B cell (primary cell): ENCODE results near the gene OTOP3. TPM values are rescaled to one million over a fixed set of nuclear protein-coding genes. Genes with fewer than 3 reads are reported as not detected.

ENCODE experiments used
- ATAC-seq: fragments of 200-7000 bp; cut with Tn5 transposase; one replicate; pipeline ENCODE4 v1.10.0; 2021; ENCODE audit warnings: low read depth, mild to moderate bottlenecking, moderate number of reproducible peaks, moderate library complexity
- CTCF ChIA-PET: fragments of 350-600 bp; sonication (Branson Sonifier 250); formaldehyde crosslinking; loops from one replicate; lab custom pipeline; 2021; ENCODE audit warnings: antibody characterized with exemption, inconsistent platforms; lab: Charles Lee
- POLR2A ChIA-PET: fragments of 350-600 bp; sonication (Branson Sonifier 250); formaldehyde crosslinking; loops from one replicate; lab custom pipeline; 2021; ENCODE audit warnings: antibody characterized with exemption; lab: Charles Lee
- DNase-seq: peaks from one replicate; pipeline ENCODE4 v3.0.0; 2013
- H2AFZ ChIP-seq: 2 replicates; pipeline ENCODE4 v1.6.1; 2012; ENCODE audit warnings: mild to moderate bottlenecking, low read depth, low read length; ENCODE audit not compliant: insufficient read depth, poor library complexity, severe bottlenecking
- H3K27ac ChIP-seq, 2 donors: 1 replicate in 1 of 2; 2 replicates in 1 of 2; pipeline ENCODE4 v1.5.1; 2012 to 2013; ENCODE audit warnings: low read length in 2 of 2, mild to moderate bottlenecking in 2 of 2, moderate library complexity in 1 of 2
- H3K27me3 ChIP-seq, 4 experiments: fragments of 200-600 bp in 1 of 4; sonication (generic) in 1 of 4; replicated peaks in 1 of 4; 1 replicate in 2 of 4; 2 replicates in 2 of 4; pipeline versions ENCODE4 v1.6.1 to v1.7.0; 2013 to 2016; ENCODE audit warnings: low read length in 3 of 4, mild to moderate bottlenecking in 2 of 4, mixed read lengths in 1 of 4, moderate library complexity in 1 of 4; ENCODE audit not compliant: insufficient read depth in 4 of 4, control insufficient read depth in 3 of 4; ENCODE audit errors: control extremely low read depth in 1 of 4
- H3K36me3 ChIP-seq, 2 experiments: replicated peaks in 1 of 2; 1 replicate in 1 of 2; 2 replicates in 1 of 2; pipeline versions ENCODE4 v1.6.1 to v1.7.1; 2013; ENCODE audit warnings: low read length in 1 of 2; ENCODE audit not compliant: insufficient read depth in 2 of 2, control insufficient read depth in 1 of 2; ENCODE audit errors: control extremely low read depth in 1 of 2, extremely low read depth in 1 of 2
- H3K4me1 ChIP-seq, 2 donors: fragments of 200-600 bp in 1 of 2; sonication (generic) in 1 of 2; 1 replicate in 1 of 2; 2 replicates in 1 of 2; pipeline versions ENCODE4 v1.5.1 to v1.6.1; 2013 to 2017; ENCODE audit warnings: low read length in 2 of 2; ENCODE audit not compliant: control insufficient read depth in 2 of 2, insufficient read depth in 2 of 2
- H3K4me2 ChIP-seq: replicated peaks from 2 replicates; pipeline ENCODE3; 2012; ENCODE audit warnings: mild to moderate bottlenecking, low read depth, low read length; ENCODE audit not compliant: poor library complexity, severe bottlenecking
- H3K4me3 ChIP-seq, 5 experiments: fragments of 200-600 bp in 1 of 5; sonication (generic) in 1 of 5; 1 replicate in 3 of 5; 2 replicates in 2 of 5; pipeline versions ENCODE4 v1.5.1 to v1.7.0; 2011 to 2016; ENCODE audit warnings: low read length in 4 of 5, mild to moderate bottlenecking in 4 of 5, low read depth in 2 of 5, control low read depth in 1 of 5, moderate library complexity in 1 of 5; ENCODE audit not compliant: insufficient read depth in 1 of 5; ENCODE audit errors: control extremely low read depth in 1 of 5, extremely low read depth in 1 of 5
- H3K79me2 ChIP-seq: fragments of 200-600 bp; sonication (generic); one replicate; pipeline ENCODE4 v1.6.0; 2016; ENCODE audit warnings: low read length; ENCODE audit not compliant: control insufficient read depth, insufficient read depth
- H3K9ac ChIP-seq: fragments of 200-600 bp; sonication (generic); 2 replicates; pipeline ENCODE4 v1.6.1; 2017; ENCODE audit warnings: mild to moderate bottlenecking, low read length, moderate library complexity
- H3K9me3 ChIP-seq, 3 donors: one replicate each; pipeline versions ENCODE4 v1.6.1 to v1.7.1; 2013; ENCODE audit warnings: low read length in 2 of 3; ENCODE audit not compliant: control insufficient read depth in 2 of 3, insufficient read depth in 1 of 3; ENCODE audit errors: control extremely low read depth in 1 of 3
- H4K20me1 ChIP-seq: 2 replicates; pipeline ENCODE4 v1.6.0; 2012; ENCODE audit warnings: mild to moderate bottlenecking, low read length; ENCODE audit not compliant: insufficient read depth, control insufficient read depth, poor library complexity, severe bottlenecking
- H3K27ac Mint-ChIP-seq: one replicate; pipeline ENCODE4 v1.8.0; 2021; ENCODE audit warnings: mixed read lengths
- H3K27me3 Mint-ChIP-seq: one replicate; pipeline ENCODE4 v1.8.0; 2021; ENCODE audit warnings: mixed read lengths
- H3K4me1 Mint-ChIP-seq: one replicate; pipeline ENCODE4 v1.8.0; 2021; ENCODE audit warnings: mixed read lengths
- H3K4me3 Mint-ChIP-seq: one replicate; pipeline ENCODE4 v1.8.0; 2021; ENCODE audit warnings: mixed read lengths
- H3K9me3 Mint-ChIP-seq: one replicate; pipeline ENCODE4 v1.8.0; 2022; ENCODE audit warnings: mixed read lengths; ENCODE audit not compliant: insufficient read depth
- EZH2 ChIP-seq: IDR thresholded peaks from 2 replicates; pipeline ENCODE4 v1.6.1; 2012; ENCODE audit warnings: borderline replicate concordance, low read depth, mild to moderate bottlenecking, moderate library complexity, low read length; ENCODE audit not compliant: insufficient read depth, poor library complexity, severe bottlenecking
- WGBS: methylation state at CpG from one replicate; pipeline ENCODE4 v1.1.5; 2013; ENCODE audit warnings: missing lambda C conversion rate; ENCODE audit not compliant: insufficient coverage; 5-methylcytosine and 5-hydroxymethylcytosine counted together
- intact Hi-C: fragments of 100-400 bp; cut with micrococcal nuclease; formaldehyde crosslinking; loops from one replicate; pipeline ENCODE4 v1.10.0; 2022
- polyA plus RNA-seq: library from polyadenylated mRNA; depleted of rRNA; stranded (reverse); fragments of >200 nt; gene quantifications from 2 replicates; pipeline ENCODE4 v1.2.3, GENCODE V29; 2012
- total RNA-seq, 2 donors: library from RNA; stranded (reverse); fragments of 120-200 nt in 1 of 2; gene quantifications; 1 replicate in 1 of 2; 2 replicates in 1 of 2; pipeline versions ENCODE4 v1.2.3 to v1.2.4, GENCODE V29; 2013 to 2022
- TF ChIP-seq, protein P1 (sequence below): fragments of 200-600 bp; IDR thresholded peaks from one replicate; pipeline ENCODE4 v1.8.0; 2022; ENCODE audit warnings: antibody characterized with exemption, mild to moderate bottlenecking

The OTOP3 gene
- total and polyA plus RNA-seq, 2 donors (not counting 1 experiment from before 2014, with no cell fraction given): not detected

DNA sequence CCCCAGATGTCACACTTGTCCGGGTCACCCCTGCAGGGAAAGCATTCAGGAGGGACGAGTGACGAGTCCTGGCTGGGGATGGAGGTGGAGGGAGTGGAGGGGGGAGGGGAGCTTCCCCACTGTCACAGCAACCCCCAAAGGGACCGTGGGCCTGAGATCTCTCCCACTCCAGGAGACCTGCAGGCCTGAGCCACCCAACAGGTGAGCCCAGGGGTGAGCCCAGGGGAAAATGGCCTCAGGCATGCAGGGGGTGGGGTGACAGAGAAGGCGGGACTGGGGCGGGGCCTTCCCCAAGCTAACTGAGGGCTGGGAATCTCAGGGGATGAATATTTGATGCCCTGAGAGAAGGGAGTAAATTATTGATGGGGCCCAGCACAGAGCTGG is 15.1 kb upstream of the OTOP3 start:
- H3K27ac Mint-ChIP-seq: no peak overlapping the region
- no peak for ATAC-seq
- Histone ChIP-seq H3K36me3 (no peaks in the 10 kb centered on the region), H3K27me3 (peaks cover 0 to 74% (median 36%) of the 10 kb centered on the region in 4 experiments), H3K27ac (no peak overlapping the region), H4K20me1 (no peaks in the 10 kb centered on the region), H3K4me2 (no peak overlapping the region), H2AFZ (no peak overlapping the region), H3K9ac (no peak overlapping the region), H3K4me1 (peaks cover 24 to 25% of the 10 kb centered on the region in 2 donors), H3K79me2 (no peaks in the 10 kb centered on the region), H3K4me3 (no peak overlapping the region), H3K9me3 (peaks cover 0 to 16% (median 0%) of the 10 kb centered on the region in 3 donors)
- H3K27me3 Mint-ChIP-seq: peaks cover 51% of the 10 kb centered on the region
- H3K9me3 Mint-ChIP-seq: no peaks in the 10 kb centered on the region
- DNase-seq: no peak
- TF ChIP-seq, protein P1, sequence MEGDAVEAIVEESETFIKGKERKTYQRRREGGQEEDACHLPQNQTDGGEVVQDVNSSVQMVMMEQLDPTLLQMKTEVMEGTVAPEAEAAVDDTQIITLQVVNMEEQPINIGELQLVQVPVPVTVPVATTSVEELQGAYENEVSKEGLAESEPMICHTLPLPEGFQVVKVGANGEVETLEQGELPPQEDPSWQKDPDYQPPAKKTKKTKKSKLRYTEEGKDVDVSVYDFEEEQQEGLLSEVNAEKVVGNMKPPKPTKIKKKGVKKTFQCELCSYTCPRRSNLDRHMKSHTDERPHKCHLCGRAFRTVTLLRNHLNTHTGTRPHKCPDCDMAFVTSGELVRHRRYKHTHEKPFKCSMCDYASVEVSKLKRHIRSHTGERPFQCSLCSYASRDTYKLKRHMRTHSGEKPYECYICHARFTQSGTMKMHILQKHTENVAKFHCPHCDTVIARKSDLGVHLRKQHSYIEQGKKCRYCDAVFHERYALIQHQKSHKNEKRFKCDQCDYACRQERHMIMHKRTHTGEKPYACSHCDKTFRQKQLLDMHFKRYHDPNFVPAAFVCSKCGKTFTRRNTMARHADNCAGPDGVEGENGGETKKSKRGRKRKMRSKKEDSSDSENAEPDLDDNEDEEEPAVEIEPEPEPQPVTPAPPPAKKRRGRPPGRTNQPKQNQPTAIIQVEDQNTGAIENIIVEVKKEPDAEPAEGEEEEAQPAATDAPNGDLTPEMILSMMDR: no peak
- no peak for TF ChIP-seq EZH2
- intact Hi-C loops: no loop called here
- CTCF ChIA-PET: no interaction called here
- no peak overlapping the region for H3K4me3 Mint-ChIP-seq
- 73% methylated on average over 6 of the region's 6 CpGs for WGBS
- POLR2A ChIA-PET: no interaction called here
- H3K4me1 Mint-ChIP-seq: peaks cover 15% of the 10 kb centered on the region

DNA sequence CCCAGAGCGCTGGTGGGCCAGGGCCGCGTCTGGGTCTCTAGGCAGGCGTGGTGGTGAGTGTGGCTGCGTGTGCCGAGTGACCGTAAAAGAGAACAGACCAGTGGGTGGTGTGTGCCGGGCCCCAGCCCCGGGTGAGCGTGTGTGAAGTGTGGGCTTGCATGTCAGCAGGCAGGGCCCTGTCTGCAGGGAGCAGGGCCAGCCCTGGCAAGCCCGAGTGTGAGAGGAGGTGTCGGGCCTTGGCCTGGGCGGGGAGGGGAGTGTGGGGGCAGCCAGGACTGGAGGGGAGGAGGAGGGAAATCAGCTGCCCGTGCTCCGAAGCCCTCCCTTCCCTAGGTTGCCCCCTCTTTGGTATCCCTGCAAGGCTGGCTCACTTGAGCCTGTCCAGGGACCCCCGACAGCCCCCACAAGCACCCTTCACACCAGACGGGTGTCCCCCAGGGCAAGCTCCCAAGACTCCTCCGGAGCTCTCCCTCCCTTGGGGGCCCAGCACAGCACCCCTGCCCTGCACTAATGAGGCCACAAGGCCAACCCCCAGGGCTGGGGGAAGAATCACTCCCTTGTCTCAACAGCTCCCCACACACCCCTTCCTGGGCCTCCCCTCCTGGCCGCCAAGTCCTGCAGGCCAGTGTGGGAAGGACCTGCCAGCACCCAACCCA is 14.5 kb upstream of the OTOP3 start:
- Mint-ChIP-seq H3K4me3 (no peak overlapping the region), H3K9me3 (no peaks in the 10 kb centered on the region), H3K27me3 (peaks cover 51% of the 10 kb centered on the region), H3K4me1 (peaks cover 15% of the 10 kb centered on the region), H3K27ac (no peak overlapping the region)
- H3K27ac ChIP-seq: no peak overlapping the region
- no peak for ATAC-seq
- H4K20me1 ChIP-seq: no peaks in the 10 kb centered on the region
- no peak for TF ChIP-seq EZH2
- TF ChIP-seq, protein P1: no peak
- no peak overlapping the region for H2AFZ ChIP-seq
- H3K4me1 ChIP-seq: peaks cover 24 to 25% of the 10 kb centered on the region in 2 donors
- no peak overlapping the region for H3K4me2 ChIP-seq
- no peaks in the 10 kb centered on the region for H3K36me3 ChIP-seq
- intact Hi-C loops: no loop called here
- H3K79me2 ChIP-seq: no peaks in the 10 kb centered on the region
- CTCF ChIA-PET: no interaction called here
- H3K9me3 ChIP-seq: peaks cover 0 to 16% (median 0%) of the 10 kb centered on the region in 3 donors
- DNase-seq: no peak
- POLR2A ChIA-PET: no interaction called here
- peaks cover 0 to 77% (median 39%) of the 10 kb centered on the region in 4 experiments for H3K27me3 ChIP-seq
- no peak overlapping the region for H3K4me3 ChIP-seq
- no peak overlapping the region for H3K9ac ChIP-seq
- WGBS: 76% methylated on average over 16 of the region's 19 CpGs
